Omental fat pad (tissue), 4 donors: ENCODE data around the gene IFI27L1. TPM values are rescaled to one million over a fixed set of nuclear protein-coding genes. Genes with fewer than 3 reads are reported as not detected.

Experiments used
- ATAC-seq: fragments of 150-250 bp; one replicate; pipeline ENCODE4 v1.9.1; 2016; ENCODE audit warnings: mild to moderate bottlenecking, moderate library complexity; ENCODE audit not compliant: low FRiP score
- DNase-seq: peaks from one replicate; pipeline ENCODE4 v3.0.0-alpha.2; 2019; ENCODE audit warnings: low spot score
- total RNA-seq, 4 donors: library from RNA; depleted of rRNA; stranded (reverse); fragments of >200 nt; gene quantifications; one replicate each; pipeline ENCODE4 v1.1.0, GENCODE V29; 2016
- TF ChIP-seq, protein P1 (sequence below), 3 donors: fragments of 450-650 bp; IDR thresholded peaks; one replicate each; pipeline ENCODE4 v1.5.1; 2016 to 2017; ENCODE audit warnings: antibody characterized with exemption in 3 of 3, mild to moderate bottlenecking in 3 of 3, moderate library complexity in 2 of 3

The IFI27L1 gene
- total RNA-seq, 4 donors from 2014 or later, result 9.2 to 28.6 (median 13.1) TPM

DNA sequence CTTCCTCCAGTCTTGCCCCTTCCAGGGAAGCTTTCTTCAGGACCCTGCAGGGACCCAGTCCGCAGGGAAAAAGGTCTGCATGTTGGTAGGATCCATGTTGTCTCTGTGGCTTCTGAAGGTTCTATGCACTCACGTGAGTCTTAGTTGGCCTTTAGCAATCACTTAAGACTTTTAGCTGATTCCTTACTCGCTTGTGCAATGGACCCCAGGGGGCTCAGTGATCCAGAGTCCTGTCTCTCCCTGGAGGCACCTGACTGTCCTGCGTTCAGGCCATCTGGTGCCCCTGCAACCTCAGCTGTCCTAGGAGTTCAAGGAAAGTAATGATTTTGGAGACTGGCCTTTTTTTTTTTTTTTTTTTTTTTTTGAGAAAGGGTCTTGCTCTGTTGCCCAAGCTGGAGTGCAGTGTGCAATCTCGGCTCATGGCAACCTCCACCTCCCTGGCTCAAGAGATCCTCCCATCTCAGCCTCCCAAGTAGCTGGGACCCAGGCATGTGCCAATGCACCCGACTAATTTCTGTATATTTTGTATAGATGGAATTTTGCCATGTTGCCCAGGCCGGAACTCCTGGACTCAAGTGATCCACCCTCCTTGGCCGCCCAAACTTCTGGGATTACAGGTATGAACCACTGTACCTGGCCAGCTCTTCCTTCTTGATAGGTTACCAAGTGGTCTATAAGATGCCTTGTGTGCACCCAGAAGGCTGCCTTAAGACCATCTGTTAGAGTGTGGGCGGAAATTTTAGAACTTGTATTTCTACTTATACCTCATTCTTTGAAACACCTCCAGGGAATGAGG, 43.7 kb downstream of the IFI27L1 start:
- ATAC-seq (no peak), DNase-seq (no peak)
- TF ChIP-seq, protein P1, sequence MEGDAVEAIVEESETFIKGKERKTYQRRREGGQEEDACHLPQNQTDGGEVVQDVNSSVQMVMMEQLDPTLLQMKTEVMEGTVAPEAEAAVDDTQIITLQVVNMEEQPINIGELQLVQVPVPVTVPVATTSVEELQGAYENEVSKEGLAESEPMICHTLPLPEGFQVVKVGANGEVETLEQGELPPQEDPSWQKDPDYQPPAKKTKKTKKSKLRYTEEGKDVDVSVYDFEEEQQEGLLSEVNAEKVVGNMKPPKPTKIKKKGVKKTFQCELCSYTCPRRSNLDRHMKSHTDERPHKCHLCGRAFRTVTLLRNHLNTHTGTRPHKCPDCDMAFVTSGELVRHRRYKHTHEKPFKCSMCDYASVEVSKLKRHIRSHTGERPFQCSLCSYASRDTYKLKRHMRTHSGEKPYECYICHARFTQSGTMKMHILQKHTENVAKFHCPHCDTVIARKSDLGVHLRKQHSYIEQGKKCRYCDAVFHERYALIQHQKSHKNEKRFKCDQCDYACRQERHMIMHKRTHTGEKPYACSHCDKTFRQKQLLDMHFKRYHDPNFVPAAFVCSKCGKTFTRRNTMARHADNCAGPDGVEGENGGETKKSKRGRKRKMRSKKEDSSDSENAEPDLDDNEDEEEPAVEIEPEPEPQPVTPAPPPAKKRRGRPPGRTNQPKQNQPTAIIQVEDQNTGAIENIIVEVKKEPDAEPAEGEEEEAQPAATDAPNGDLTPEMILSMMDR (IDR thresholded peaks at IDR 0.05), result no peak

DNA sequence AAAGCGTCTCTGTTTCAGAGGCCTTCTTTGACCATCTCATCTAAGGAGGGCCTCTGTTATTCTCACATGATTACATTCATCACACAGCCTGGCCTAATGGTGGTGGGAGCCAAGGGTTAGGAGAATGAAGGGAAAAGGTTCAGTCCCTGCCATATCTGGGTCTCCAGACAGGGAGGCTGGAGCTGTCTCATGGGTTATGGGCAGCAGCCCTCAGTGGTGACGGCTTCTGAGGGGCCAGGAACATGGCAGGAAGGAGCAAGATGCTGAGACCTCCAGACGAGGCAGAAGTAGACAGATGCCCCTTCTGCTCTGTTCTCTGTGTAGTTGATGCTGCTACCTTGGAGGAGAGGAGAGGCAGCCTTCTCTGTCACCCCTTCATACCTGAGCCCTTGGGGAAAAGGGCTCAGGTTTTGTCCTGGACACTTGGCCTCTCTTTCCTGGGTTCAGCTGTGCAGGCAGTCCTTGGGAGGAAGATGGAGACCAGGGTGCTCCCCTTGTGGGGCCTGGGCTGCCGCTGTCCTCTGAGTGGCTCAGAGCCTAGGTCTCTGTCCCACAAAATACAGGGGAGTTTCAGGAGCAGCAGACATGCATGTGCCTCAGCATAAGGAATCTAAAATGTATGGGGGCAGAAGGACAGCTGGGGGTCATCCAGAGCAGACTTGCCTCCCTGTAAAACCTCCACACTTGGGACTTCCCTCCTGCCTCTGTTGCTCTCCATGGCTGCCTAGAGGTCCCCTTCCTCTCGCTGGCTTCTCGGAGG, 44.7 kb downstream of the IFI27L1 start:
- DNase-seq (peak; percentile 16), ATAC-seq (no peak)
- TF ChIP-seq, protein P1 (IDR thresholded peaks at IDR 0.05), result no peak

DNA sequence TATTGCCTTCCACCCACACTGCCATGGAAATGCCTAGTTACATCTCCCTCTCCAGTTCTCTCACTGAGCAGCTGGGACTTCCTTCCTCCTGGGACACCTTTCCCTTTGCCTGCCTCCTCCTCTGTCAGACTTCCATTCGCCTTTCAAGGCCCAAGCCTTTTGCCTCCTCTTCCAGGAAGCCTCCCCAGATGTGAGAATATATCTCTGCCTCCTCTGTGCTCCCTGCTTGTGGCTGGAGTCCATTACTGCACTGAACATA, 45.2 kb downstream of the IFI27L1 start:
- TF ChIP-seq, protein P1 (IDR thresholded peaks at IDR 0.05), result no peak
- no peak for ATAC-seq
- no peak for DNase-seq

DNA sequence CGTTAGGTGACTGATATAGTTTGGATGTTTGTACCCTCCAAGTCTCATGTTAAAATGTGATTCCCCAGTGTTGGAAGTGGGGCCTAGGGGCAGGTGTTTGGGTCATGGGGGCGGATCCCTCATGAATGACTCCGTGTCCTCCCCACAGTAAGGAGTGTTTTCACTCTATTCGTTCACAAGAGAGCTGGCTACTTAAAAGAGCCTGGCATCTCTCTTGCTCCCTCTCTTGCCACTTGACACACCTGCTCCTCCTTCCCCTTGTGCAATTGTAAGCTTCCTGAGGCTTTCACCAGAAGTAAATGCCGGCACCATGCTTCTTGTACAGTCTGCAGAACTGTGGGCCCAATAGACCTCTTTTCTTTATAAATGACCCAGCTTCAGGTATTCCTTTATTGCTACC, 45.7 kb downstream of the IFI27L1 start:
- TF ChIP-seq, protein P1 (IDR thresholded peaks at IDR 0.05), result no peak
- DNase-seq, result no peak
- no peak for ATAC-seq

DNA sequence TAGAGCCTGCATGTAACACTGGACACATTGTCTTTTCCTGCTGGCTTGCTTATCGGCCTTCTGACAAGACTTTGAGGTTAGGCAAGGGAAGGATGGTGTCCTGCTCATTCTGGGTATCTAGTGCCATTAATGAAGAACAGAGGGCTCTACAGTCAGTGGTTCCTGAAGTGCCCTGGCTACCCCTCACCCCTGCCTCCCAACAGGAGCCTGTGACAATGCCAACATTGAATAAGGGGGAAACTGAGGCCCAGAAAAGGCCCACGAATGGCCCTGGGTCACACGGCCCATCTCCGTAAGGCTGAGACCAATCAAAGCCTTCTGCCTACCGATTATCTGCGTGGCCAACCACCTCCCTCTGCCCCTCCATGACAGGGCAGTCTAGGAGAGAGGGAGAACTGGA, 46.2 kb downstream of the IFI27L1 start:
- no peak for ATAC-seq
- DNase-seq, result no peak
- TF ChIP-seq, protein P1 (IDR thresholded peaks at IDR 0.05), result no peak

DNA sequence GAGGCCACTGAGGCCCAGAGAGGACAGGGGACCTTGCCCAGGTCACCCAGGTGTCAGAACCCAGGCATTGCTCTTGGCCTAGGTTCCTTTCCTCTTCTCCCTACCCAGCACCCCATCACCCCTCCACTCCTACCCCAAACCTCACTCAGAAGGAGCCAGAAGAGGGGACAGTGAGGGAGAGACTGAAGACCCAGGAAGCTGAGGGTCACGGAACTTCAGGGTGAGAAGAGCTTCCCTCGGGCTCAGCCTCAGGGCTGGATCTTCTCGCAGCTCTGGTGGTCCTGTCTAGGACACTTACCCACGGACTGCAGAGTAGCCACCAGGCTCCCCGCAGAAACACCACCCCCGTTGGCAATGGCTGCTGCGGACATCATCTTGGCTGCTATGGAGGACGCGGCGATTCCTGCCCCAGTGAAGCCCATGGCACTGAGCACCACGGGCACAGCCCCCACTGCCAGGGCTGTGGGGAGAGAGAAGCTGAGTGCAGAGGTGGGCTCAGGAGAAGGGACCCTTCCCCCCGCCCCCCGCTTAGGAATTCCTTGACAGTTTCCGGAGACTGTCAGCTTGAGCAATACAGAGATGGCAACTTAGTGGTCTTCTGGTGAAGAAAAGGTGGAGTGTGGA, 47.2 kb downstream of the IFI27L1 start:
- ATAC-seq (no peak), DNase-seq (no peak)
- TF ChIP-seq, protein P1 (IDR thresholded peaks at IDR 0.05), result no peak
